ENCODE data around the gene OVOL2. TPM values are rescaled to one million over a fixed set of nuclear protein-coding genes. Genes with fewer than 3 reads are reported as not detected.

Gene OVOL2
- polyA plus RNA-seq, 1 of the 3 experiments (the other 2 are of a cell fraction), result not detected

DNA sequence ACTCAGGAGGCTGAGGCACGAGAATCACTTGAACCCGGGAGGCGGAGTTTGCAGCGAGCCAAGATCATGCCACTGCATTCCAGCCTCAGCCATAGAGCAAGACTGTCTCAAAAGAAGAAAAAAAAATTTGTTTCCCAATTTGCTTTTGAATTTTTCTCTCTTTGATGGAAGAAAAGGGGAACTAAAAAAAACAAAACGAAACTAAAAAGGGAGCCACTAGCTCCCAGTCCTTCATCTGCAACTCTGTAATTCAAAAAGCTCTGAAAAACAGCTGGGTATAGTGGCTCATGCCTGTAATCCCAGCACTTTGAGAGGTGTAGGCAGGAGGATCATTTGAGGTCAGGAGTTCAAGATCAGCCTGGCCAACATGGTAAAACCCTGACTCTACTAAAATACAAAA lies 9.5 kb downstream of the OVOL2 start:
- H3F3A ChIP-seq (replicated peaks; ENCODE audit: insufficient read depth), result no peaks in the 10 kb centered on the region
- H3K9me2 ChIP-seq, result no peaks in the 10 kb centered on the region
- peaks cover 38% of the 10 kb centered on the region; the same call in 1 of the 2 replicates for H3K27me3 ChIP-seq (ENCODE audit: insufficient read depth)
- H4K20me1 ChIP-seq (ENCODE audit: insufficient read depth), result no peaks in the 10 kb centered on the region
- H3K9me3 ChIP-seq, result no peaks in the 10 kb centered on the region
- POLR2A ChIA-PET, result no interaction called here
- no peak overlapping the region for H3K9ac ChIP-seq
- no peak for DNase-seq
- WGBS (ENCODE audit: low lambda C conversion rate), result 38% methylated on average over 5 of the region's 5 CpGs
- H3K4me1 ChIP-seq (ENCODE audit: control insufficient read depth in 1 of 2, insufficient read depth in 2 of 2, low read depth in 1 of 2, low read length in 1 of 2), result no peaks in the 10 kb centered on the region
- TF ChIP-seq TCF12 (IDR thresholded peaks at IDR 0.05) (no peak), FOXJ3 (CRISPR knock-in tag; IDR thresholded peaks at IDR 0.05) (no peak), RAD21 (IDR thresholded peaks at IDR 0.05; ENCODE audit: low read length) (no peak), RCOR1 (IDR thresholded peaks at IDR 0.05; ENCODE audit: low read length) (no peak), GATA2 (CRISPR knock-in tag; IDR thresholded peaks at IDR 0.05) (no peak), NFIC (IDR thresholded peaks at IDR 0.05; ENCODE audit: borderline replicate concordance) (no peak), ELF1 (IDR thresholded peaks at IDR 0.05) (no peak)
- TF ChIP-seq, protein P1, sequence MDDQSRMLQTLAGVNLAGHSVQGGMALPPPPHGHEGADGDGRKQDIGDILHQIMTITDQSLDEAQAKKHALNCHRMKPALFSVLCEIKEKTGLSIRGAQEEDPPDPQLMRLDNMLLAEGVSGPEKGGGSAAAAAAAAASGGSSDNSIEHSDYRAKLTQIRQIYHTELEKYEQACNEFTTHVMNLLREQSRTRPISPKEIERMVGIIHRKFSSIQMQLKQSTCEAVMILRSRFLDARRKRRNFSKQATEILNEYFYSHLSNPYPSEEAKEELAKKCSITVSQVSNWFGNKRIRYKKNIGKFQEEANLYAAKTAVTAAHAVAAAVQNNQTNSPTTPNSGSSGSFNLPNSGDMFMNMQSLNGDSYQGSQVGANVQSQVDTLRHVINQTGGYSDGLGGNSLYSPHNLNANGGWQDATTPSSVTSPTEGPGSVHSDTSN (IDR thresholded peaks at IDR 0.05), result no peak
- CTCF ChIA-PET, result interaction anchor here (1.0 kb wide), 1 partner anchor 10 kb away, joined by 3 read pairs; no protein-coding TSS in a partner anchor
- H3K79me2 ChIP-seq (ENCODE audit: insufficient read depth), result no peaks in the 10 kb centered on the region
- no peak overlapping the region; the same call in 1 of the 2 replicates for H3K4me2 ChIP-seq
- H3K36me3 ChIP-seq (replicated peaks in 1 of 2; ENCODE audit: control insufficient read depth in 1 of 2, insufficient read depth in 2 of 2, low read length in 1 of 2), result no peaks in the 10 kb centered on the region
- no peak overlapping the region for H3K4me3 ChIP-seq (ENCODE audit: low read depth in 2 of 2, low read length in 1 of 2)
- H2AFZ ChIP-seq (ENCODE audit: low read depth), result no peak overlapping the region
- no peak overlapping the region for H3K27ac ChIP-seq (ENCODE audit: low read depth in 2 of 2, low read length in 1 of 2)

GRCh38 chr20:18046535-18046934 lies 11.2 kb downstream of the OVOL2 start:
- no peaks in the 10 kb centered on the region for H3K9me2 ChIP-seq
- no peak overlapping the region for H2AFZ ChIP-seq (ENCODE audit: low read depth)
- no peaks in the 10 kb centered on the region for H3K79me2 ChIP-seq (ENCODE audit: insufficient read depth)
- H3K9me3 ChIP-seq, result no peaks in the 10 kb centered on the region
- CTCF ChIA-PET, result no interaction called here
- TF ChIP-seq ELF1 (IDR thresholded peaks at IDR 0.05) (no peak), NFIC (IDR thresholded peaks at IDR 0.05; ENCODE audit: borderline replicate concordance) (no peak), SIN3A (IDR thresholded peaks at IDR 0.05; ENCODE audit: borderline replicate concordance, low read depth, low read length) (no peak), USF1 (IDR thresholded peaks at IDR 0.05; ENCODE audit: borderline replicate concordance, low read depth) (no peak), EZH2phosphoT487 (IDR thresholded peaks at IDR 0.05; ENCODE audit: borderline replicate concordance, low read depth) (no peak), FOXM1 (IDR thresholded peaks at IDR 0.05; ENCODE audit: low read depth) (no peak), POLR2AphosphoS5 (IDR thresholded peaks at IDR 0.05; ENCODE audit: low read depth, low read length) (no peak), ZBTB33 (IDR thresholded peaks at IDR 0.05; ENCODE audit: borderline replicate concordance, low read depth) (no peak), RXRA (IDR thresholded peaks at IDR 0.05; ENCODE audit: borderline replicate concordance, low read depth) (no peak), YY1 (IDR thresholded peaks at IDR 0.05; ENCODE audit: low read depth) (no peak), NRF1 (IDR thresholded peaks at IDR 0.05; ENCODE audit: low read depth, low read length) (no peak)
- TF ChIP-seq, protein P2, sequence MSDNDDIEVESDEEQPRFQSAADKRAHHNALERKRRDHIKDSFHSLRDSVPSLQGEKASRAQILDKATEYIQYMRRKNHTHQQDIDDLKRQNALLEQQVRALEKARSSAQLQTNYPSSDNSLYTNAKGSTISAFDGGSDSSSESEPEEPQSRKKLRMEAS (IDR thresholded peaks at IDR 0.05; ENCODE audit: low read depth), result no peak
- H3K4me3 ChIP-seq (ENCODE audit: low read depth in 2 of 2, low read length in 1 of 2), result no peak overlapping the region
- H3K27ac ChIP-seq (ENCODE audit: low read depth in 2 of 2, low read length in 1 of 2), result no peak overlapping the region
- WGBS (ENCODE audit: low lambda C conversion rate), result 5% methylated on average over 4 of the region's 4 CpGs
- POLR2A ChIA-PET, result no interaction called here
- no peak overlapping the region for H3K9ac ChIP-seq
- no peaks in the 10 kb centered on the region for H3K4me1 ChIP-seq (ENCODE audit: control insufficient read depth in 1 of 2, insufficient read depth in 2 of 2, low read depth in 1 of 2, low read length in 1 of 2)
- H3K27me3 ChIP-seq (ENCODE audit: insufficient read depth), result peaks cover 23% of the 10 kb centered on the region; the same call in 1 of the 2 replicates
- DNase-seq, result no peak
- H3K4me2 ChIP-seq, result no peak overlapping the region
- no peaks in the 10 kb centered on the region for H4K20me1 ChIP-seq (ENCODE audit: insufficient read depth)
- no peaks in the 10 kb centered on the region for H3F3A ChIP-seq (replicated peaks; ENCODE audit: insufficient read depth)
- H3K36me3 ChIP-seq (replicated peaks in 1 of 2; ENCODE audit: control insufficient read depth in 1 of 2, insufficient read depth in 2 of 2, low read length in 1 of 2), result no peaks in the 10 kb centered on the region
